ENCODE results near the gene ZNF787. TPM values are rescaled to one million over a fixed set of nuclear protein-coding genes. Genes with fewer than 3 reads are reported as not detected.

ZNF787 gene
- total RNA-seq, 1 experiment from 2014 or later, result 186 TPM

DNA sequence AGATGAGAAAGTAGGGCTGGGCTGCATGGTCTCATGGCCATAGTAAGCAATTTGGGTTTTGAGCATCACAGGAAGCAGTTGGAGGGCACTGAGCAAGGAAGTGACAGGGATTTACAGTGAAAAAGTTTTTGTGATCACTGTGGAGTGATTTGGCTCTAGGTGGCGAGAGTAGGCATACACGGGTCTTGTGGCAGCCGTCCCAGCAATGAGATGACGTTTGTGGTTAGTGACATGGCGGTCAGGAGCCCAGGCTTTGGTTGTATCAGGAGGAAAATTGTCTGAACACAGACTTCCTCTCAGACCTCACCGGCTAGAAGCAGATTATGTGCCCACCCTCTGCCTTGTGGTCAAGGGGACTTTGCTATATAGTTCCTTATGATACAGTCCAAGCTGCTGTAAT, 23.3 kb upstream of the ZNF787 start:
- DNase-seq (ENCODE audit: low spot score), result no peak

DNA sequence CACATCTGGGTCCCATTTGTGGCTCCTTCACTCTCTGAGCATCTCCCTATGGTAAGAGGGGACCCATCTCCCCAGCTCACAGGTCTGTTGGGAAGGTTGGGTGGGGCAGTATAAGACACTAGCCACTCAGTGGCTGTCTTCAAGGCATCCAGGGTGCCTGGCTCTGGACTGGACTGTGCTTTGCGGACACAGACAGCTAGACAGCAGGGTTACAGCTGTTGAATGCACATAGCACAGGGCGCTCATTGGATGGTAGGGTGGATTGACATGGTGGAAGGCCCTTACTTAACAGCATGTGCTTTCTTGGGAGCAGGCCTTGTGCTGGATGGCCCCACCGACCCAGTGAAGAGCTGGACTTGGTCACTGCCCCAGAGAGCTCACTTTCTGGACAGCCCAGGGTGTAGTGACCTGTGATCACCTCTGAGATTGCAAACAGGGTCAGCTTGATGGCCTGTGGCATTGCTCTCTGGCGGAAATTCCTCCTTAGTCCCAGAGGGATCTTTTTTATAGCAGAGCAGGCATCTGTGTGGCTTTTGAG, 21.9 kb upstream of the ZNF787 start:
- no peak for DNase-seq (ENCODE audit: low spot score)

- DNase-seq (ENCODE audit: low spot score), result peak; percentile 84
Measured at GRCh38 chr19:56142087-56142787, 21.1 kb upstream of the ZNF787 start.

GRCh38 chr19:56141417-56141993, 20.4 kb upstream of the ZNF787 start:
- DNase-seq (ENCODE audit: low spot score), result peak; percentile 56

- DNase-seq (ENCODE audit: low spot score), result peak; percentile 100
Measured at GRCh38 chr19:56140583-56141416, 19.7 kb upstream of the ZNF787 start, which contains the start of gene ZNF444. ZNF444 (plus strand) TSS chr19:56141287; CDS start chr19:56146912, 5,625 bp downstream.

DNA sequence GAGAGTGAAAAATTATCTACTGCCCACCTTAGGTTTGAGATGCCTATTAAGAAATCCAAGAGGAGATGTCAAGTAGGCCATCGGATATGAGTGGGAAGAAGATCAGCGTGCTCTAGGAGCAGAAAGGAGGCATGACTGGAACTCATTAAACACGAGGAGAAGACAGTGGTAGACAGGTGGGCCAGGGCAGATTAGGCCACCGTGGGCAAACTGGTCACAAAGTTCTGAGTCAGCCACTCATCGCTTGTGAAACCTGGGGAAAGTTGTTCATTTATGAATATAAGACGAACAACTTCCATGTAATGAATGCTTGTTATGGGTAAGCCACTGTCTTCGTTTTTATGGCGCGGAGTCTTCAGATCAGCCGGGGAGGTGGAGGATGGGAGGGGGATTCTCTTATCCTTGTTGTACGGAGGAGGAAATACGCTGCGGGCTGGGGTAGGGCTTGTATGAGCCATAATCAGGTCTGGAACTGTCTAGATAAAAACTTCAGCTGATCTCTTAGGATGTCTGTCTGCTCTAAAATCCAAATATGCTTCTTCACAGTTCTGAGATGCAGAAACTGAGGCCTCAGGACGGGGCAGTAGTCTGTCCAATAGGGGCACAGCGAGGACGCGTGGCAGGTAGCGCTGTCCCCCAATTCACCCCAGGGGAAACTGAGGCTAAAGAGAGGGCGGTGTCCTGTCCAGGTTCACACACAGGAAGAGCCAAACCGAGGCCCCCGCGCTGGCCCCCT, 18.9 kb upstream of the ZNF787 start:
- DNase-seq (ENCODE audit: low spot score), result peak; percentile 13

DNA sequence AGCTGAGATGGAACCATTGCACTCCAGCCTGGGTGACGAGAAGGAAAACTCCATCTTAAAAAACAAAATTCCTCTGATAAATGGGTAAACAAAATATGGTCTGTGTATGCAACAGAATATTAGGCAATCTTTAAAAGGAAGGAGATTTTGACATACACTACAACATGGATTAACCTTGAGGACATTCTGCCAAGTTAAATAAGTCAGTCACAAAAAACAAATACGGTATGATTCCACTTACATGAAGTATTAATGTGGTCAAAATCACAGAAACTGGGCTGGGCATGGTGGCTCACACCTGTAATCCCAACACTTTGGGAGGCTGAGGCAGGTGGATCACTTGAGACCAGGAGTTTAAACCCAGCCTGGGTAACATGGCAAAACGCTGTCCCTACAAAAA, 17.0 kb upstream of the ZNF787 start:
- DNase-seq (ENCODE audit: low spot score), result no peak

GRCh38 chr19:56137405-56137804, 16.3 kb upstream of the ZNF787 start:
- DNase-seq (ENCODE audit: low spot score), result peak; percentile 48

- DNase-seq (ENCODE audit: low spot score), result no peak
Measured at GRCh38 chr19:56136362-56136761, 15.3 kb upstream of the ZNF787 start.

GRCh38 chr19:56134654-56134921, 13.5 kb upstream of the ZNF787 start:
- DNase-seq (ENCODE audit: low spot score), result no peak

- no peak for DNase-seq (ENCODE audit: low spot score)
Measured at GRCh38 chr19:56133858-56134653, 13.0 kb upstream of the ZNF787 start.

DNA sequence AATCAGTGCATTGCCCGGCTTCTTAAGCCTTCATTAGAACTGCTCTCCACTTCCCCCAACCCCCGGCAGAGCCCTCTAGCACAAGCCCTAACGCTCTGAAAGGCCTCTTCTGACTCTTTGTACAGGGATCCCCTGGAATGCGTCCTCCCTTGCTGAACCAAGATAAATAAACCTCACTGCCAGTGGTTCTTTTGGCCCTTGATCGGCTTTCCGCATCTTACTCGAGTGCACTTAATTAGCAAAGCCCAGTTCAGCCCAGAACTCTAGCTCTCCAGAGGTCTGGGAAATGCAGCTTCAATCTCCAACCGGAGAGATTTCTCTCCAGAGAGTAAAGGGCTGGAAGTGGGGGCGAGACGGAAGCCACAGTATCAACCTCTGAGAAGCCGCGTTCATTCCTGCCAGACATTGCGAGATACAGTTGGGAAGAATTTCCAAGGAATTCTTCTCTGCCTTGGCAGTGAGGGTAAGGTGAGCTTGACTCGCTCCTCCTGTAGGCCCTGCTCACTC, 11.3 kb upstream of the ZNF787 start:
- no peak for DNase-seq (ENCODE audit: low spot score)

DNA sequence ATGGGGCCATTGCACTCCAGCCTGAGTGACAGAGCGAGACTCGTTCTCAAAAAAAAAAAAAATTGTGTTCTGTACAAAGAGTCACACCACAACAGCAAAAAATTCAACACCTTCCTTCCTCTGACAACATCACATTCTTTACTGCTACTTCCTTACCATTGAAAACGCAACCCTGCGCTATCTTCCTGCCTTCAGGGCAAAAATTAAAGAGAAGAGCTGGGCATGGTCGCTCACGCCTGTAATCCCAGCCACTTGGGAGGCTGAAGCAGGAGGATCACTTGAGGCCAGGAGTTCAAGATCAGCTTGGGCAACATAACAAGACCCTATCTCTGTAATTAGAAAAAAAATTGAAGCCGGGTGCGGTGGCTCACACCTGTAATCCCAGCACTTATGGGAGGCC, 10.6 kb upstream of the ZNF787 start:
- no peak for DNase-seq (ENCODE audit: low spot score)

DNA sequence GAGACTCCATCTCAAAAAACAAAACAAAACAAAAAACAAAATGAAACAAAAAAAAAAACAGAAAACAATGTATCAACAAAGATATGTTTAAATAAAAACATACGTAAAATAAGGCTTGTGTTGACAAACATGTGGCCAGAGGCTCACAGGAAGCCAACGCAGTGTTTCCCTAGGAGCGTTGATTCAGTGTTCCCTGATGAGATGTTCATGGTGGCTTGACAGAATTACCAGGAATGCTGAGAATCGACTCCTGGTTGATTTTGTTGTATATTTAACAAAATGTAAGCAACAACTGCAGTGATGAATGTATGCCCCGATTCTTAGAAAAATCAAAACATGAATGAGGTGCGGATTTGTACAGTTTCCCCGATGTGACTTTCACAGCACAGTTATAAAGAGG, 8.9 kb upstream of the ZNF787 start:
- no peak for DNase-seq (ENCODE audit: low spot score)

DNA sequence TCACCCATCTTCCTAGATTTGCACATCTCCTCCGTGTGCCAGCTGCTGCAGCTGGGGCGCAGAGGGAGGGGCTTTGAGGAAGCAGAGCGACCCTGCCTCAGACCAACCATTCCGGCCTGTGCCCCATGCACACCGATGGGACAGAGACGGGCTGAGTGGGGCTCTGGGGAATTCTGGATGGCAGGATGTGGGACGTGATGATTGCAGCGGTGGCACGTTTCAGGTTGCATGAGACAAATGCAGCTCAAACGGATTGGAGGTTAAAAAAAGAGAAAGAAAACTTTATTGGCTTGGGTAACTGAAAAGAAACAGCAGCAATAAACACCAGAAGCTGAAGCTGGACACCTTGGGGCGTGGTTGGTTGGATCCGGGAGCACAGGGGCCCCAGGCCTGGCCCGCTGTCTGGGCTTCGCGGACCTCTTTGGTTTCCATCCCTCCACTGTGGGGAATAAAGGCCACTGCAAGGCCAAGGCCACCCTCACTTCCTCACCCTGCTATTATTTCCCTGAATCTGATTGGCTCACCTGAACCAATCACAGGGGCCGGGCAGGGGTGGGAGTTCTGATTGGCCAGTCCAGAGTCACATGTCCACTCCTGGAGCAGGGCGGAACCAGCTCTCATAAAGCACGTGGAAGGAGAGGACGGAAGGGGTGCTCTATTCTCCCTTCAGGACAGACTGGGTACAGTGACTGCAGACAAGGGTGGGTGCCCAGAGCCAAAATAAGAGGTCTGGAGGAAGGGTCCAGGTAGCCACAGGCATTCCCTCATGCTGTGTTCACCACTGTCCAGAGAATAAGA, 6.1 kb upstream of the ZNF787 start:
- no peak for DNase-seq (ENCODE audit: low spot score)

DNA sequence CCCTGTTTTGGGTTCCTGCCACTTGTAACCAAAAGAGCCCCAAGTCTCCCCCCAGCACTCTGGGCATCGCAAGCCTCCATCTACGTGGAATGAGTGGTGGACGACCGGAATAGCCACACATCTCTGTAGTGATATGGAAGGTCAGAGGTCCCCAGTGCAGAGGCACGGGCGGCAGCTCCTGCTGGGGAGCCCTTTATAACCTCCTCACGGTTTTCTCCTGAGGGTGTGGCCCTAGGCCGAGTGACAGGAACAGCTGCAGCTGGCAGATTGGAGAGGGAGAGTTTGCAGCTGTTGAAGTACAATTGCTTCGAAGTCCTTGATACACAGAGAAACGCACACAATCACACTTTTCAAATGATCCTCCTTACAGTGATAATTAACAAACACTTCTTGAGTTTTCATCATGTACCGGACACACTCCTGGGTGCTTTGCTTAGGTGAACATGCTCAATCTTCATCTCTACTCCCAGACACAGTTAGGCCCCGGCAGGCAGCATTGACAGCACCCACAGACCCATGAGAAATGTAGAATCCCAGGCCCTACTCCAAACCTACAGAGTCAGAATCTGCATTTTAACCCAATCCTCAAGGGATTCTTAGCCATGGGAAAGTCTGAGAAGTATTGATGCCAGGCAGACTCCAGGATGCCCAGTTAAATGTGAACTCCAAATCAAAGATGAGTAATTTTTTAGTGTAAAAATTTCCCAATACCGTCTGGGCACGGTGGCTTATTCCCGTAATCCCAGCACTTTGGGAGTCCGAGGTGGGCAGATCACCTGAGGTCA, 4.9 kb upstream of the ZNF787 start:
- no peak for DNase-seq (ENCODE audit: low spot score)

DNA sequence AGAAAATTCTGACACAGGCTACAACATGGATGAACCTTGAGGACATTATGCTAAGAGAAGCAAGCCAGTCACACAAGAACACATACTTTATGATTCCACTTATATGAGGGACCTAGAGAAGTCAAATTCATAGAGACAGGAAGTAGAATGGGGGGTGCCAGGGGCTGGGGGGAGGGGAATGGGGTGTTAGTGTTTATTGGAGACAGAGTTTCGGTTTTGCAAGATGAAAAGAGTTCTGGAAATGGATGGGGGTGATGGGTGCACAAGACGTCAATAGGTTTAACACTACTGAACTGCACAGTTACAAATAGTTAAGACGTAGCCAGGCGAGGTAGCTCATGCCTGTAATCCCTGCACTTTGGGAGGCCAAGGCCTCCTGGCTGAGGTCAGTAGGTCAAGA, 3.5 kb upstream of the ZNF787 start:
- DNase-seq (ENCODE audit: low spot score), result no peak

- no peak for DNase-seq (ENCODE audit: low spot score)
Measured at GRCh38 chr19:56123266-56123891, 2.3 kb upstream of the ZNF787 start.

All from HT-29 (cell line).